GM10266 (cell line): ENCODE results near the gene EGLN2.
"Not testable (repeated sequence)": the region's sequence is repeated elsewhere in the genome, so short reads cannot be mapped to it uniquely, and the experiment has no call there.

Source experiments
- DNase-seq: peaks from one replicate; pipeline ENCODE4 v3.0.0; 2012; ENCODE audit errors: extremely low spot score
- CTCF ChIP-seq: IDR thresholded peaks from 2 replicates; pipeline ENCODE4 v1.5.1; 2012; ENCODE audit warnings: mild to moderate bottlenecking, low read depth; ENCODE audit not compliant: control insufficient read depth, insufficient read depth; ENCODE audit errors: missing control alignments

EGLN2 gene

GRCh38 chr19:40768869-40769268 lies 30.1 kb upstream of the EGLN2 start:
- no peak for TF ChIP-seq CTCF
- DNase-seq, result no peak

- not testable (repeated sequence) for DNase-seq
These were observed 27.7 kb upstream of the EGLN2 start for GRCh38 chr19:40771101-40771862.

- TF ChIP-seq CTCF, result no peak
- DNase-seq, result no peak
These were observed 23.9 kb upstream of the EGLN2 start, which contains the start of gene MIA for GRCh38 chr19:40774916-40775631. TSS of gene MIA (plus strand) at chr19:40775521. CDS start at chr19:40775543, 22 bp downstream.

- TF ChIP-seq CTCF, result no peak
- no peak for DNase-seq
These were observed 23.4 kb upstream of the EGLN2 start for GRCh38 chr19:40775632-40776022.

- TF ChIP-seq CTCF, result no peak
- DNase-seq, result no peak
These were observed 22.6 kb upstream of the EGLN2 start for GRCh38 chr19:40776364-40776763.

GRCh38 chr19:40776932-40777644 lies 21.9 kb upstream of the EGLN2 start:
- DNase-seq, result peak; percentile 87

GRCh38 chr19:40777645-40777936 lies 21.4 kb upstream of the EGLN2 start:
- TF ChIP-seq CTCF, result no peak
- DNase-seq, result no peak

More at GRCh38 chr19:40776932-40777644, 21.9 kb upstream of the EGLN2 start:
- TF ChIP-seq CTCF, result no peak
